Measurements from ENCODE around the gene IL17RC.

- TF ChIP-seq CTCF (IDR thresholded peaks at IDR 0.05; ENCODE audit: low read depth, low read length, poor library complexity, severe bottlenecking) (no peak), EZH2phosphoT487 (IDR thresholded peaks at IDR 0.05; ENCODE audit: borderline replicate concordance, low read length) (no peak)
Observed at GRCh38 chr3:9946112-9947024, 29.5 kb downstream of the IL17RC start.
